ENCODE results near the gene STARD7. TPM values are rescaled to one million over a fixed set of nuclear protein-coding genes. Genes with fewer than 3 reads are reported as not detected.

Gene STARD7
- total and polyA plus RNA-seq, 2 of the 13 experiments (the other 11 are each of a cell fraction or from before 2014, with no cell fraction given) = 88.2 to 300 TPM

- ATAC-seq (no peak), FAIRE-seq (no peak), DNase-seq (ENCODE audit: low spot score) (no peak)
- Histone ChIP-seq H3K79me2 (ENCODE audit: insufficient read depth, low read length) (no peaks in the 10 kb centered on the region), H3K36me3 (replicated peaks in 1 of 2; ENCODE audit: control insufficient read depth in 1 of 2, insufficient read depth in 2 of 2, low read length in 2 of 2) (peaks cover 23 to 48% of the 10 kb centered on the region in 2 experiments), H3K9ac (ENCODE audit: insufficient read depth, low read depth, low read length) (no peak overlapping the region), H3K4me2 (ENCODE audit: low read depth, low read length) (no peak overlapping the region), H3K27me3 (ENCODE audit: control insufficient read depth in 1 of 2, insufficient read depth in 2 of 2, low read length in 2 of 2) (no peaks in the 10 kb centered on the region), H3K27ac (ENCODE audit: extremely low read length, insufficient read depth, low read length) (no peak overlapping the region), H3K4me3 (replicated peaks in 1 of 3; ENCODE audit: insufficient read depth in 1 of 3, low read depth in 2 of 3, low read length in 3 of 3) (no peak overlapping the region), H3K4me1 (ENCODE audit: insufficient read depth, low read length) (peaks cover 28% of the 10 kb centered on the region), H3K9me3 (ENCODE audit: low read length) (no peaks in the 10 kb centered on the region), H2AFZ (ENCODE audit: low read length) (no peak overlapping the region), H4K20me1 (ENCODE audit: insufficient read depth, low read length) (peaks cover 6% of the 10 kb centered on the region; the same call in 1 of the 2 replicates)
- ChIA-PET POLR2A (no interaction called here), CTCF (ENCODE audit: low intra/inter-chr PET ratio, low total read pairs) (no interaction called here)
- in situ Hi-C loops (cut with HindIII; ENCODE audit: extremely low pct_ligation_motif_present, low pct_unique_long_range_greater_than_20kb) (no loop called here), intact Hi-C loops (cut with micrococcal nuclease; ENCODE audit: unreplicated experiment) (loop anchor here (1.0 kb wide), 1 partner anchor 28 kb away; no protein-coding TSS in a partner anchor)
- WGBS (ENCODE audit: low lambda C conversion rate) = 95% methylated on average over 1 of the region's 1 CpG
- no TSS peak for BruUV-seq (replicated peaks)
- TF ChIP-seq ZNF510 (CRISPR knock-in tag; IDR thresholded peaks at IDR 0.05; ENCODE audit: low read depth) (no peak), ISX (CRISPR knock-in tag; conservative IDR thresholded peaks at IDR 0.05) (no peak), ZNF75D (CRISPR knock-in tag; IDR thresholded peaks at IDR 0.05; ENCODE audit: borderline replicate concordance) (no peak), SKIL (CRISPR knock-in tag; IDR thresholded peaks at IDR 0.05; ENCODE audit: borderline replicate concordance) (no peak), TRIM22 (IDR thresholded peaks at IDR 0.05) (no peak), MAF1 (CRISPR knock-in tag; IDR thresholded peaks at IDR 0.05; ENCODE audit: borderline replicate concordance) (no peak), ZNF121 (CRISPR knock-in tag; IDR thresholded peaks at IDR 0.05) (no peak), DZIP1 (CRISPR knock-in tag; IDR thresholded peaks at IDR 0.05) (no peak), HOXA7 (CRISPR knock-in tag; IDR thresholded peaks at IDR 0.05) (no peak), ZNF446 (CRISPR knock-in tag; IDR thresholded peaks at IDR 0.05) (no peak), ZNF674 (CRISPR knock-in tag; IDR thresholded peaks at IDR 0.05; ENCODE audit: low read depth) (no peak), ELF3 (CRISPR knock-in tag; IDR thresholded peaks at IDR 0.05) (no peak)
- TF ChIP-seq, protein P1, sequence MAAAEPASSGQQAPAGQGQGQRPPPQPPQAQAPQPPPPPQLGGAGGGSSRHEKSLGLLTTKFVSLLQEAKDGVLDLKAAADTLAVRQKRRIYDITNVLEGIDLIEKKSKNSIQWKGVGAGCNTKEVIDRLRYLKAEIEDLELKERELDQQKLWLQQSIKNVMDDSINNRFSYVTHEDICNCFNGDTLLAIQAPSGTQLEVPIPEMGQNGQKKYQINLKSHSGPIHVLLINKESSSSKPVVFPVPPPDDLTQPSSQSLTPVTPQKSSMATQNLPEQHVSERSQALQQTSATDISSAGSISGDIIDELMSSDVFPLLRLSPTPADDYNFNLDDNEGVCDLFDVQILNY (CRISPR knock-in tag; conservative IDR thresholded peaks at IDR 0.05) = no peak
- TF ChIP-seq, protein P2, sequence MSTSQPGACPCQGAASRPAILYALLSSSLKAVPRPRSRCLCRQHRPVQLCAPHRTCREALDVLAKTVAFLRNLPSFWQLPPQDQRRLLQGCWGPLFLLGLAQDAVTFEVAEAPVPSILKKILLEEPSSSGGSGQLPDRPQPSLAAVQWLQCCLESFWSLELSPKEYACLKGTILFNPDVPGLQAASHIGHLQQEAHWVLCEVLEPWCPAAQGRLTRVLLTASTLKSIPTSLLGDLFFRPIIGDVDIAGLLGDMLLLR (CRISPR knock-in tag; IDR thresholded peaks at IDR 0.05) = no peak
- TF ChIP-seq, protein P3, sequence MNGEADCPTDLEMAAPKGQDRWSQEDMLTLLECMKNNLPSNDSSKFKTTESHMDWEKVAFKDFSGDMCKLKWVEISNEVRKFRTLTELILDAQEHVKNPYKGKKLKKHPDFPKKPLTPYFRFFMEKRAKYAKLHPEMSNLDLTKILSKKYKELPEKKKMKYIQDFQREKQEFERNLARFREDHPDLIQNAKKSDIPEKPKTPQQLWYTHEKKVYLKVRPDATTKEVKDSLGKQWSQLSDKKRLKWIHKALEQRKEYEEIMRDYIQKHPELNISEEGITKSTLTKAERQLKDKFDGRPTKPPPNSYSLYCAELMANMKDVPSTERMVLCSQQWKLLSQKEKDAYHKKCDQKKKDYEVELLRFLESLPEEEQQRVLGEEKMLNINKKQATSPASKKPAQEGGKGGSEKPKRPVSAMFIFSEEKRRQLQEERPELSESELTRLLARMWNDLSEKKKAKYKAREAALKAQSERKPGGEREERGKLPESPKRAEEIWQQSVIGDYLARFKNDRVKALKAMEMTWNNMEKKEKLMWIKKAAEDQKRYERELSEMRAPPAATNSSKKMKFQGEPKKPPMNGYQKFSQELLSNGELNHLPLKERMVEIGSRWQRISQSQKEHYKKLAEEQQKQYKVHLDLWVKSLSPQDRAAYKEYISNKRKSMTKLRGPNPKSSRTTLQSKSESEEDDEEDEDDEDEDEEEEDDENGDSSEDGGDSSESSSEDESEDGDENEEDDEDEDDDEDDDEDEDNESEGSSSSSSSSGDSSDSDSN (CRISPR knock-in tag; IDR thresholded peaks at IDR 0.05) = no peak
Measured at GRCh38 chr2:96185516-96185915, 23.1 kb downstream of the STARD7 start.
